OCI-LY7 (cell line): ENCODE results near the gene ACOXL.

Experiments used
- EZH2phosphoT487 ChIP-seq: fragments of 200-600 bp; sonication (generic); IDR thresholded peaks from 2 replicates; pipeline ENCODE4 v1.6.1; 2018; ENCODE audit warnings: low read depth, borderline replicate concordance, mild to moderate bottlenecking, mixed run types, antibody characterized with exemption, low read length, moderate library complexity, mixed read lengths
- TF ChIP-seq, protein P1 (sequence below): fragments of 200-600 bp; sonication (generic); conservative IDR thresholded peaks from 2 replicates; pipeline ENCODE4 v1.5.1; 2014; ENCODE audit warnings: mild to moderate bottlenecking, antibody characterized with exemption, low read length, moderate library complexity, mixed read lengths

DNA sequence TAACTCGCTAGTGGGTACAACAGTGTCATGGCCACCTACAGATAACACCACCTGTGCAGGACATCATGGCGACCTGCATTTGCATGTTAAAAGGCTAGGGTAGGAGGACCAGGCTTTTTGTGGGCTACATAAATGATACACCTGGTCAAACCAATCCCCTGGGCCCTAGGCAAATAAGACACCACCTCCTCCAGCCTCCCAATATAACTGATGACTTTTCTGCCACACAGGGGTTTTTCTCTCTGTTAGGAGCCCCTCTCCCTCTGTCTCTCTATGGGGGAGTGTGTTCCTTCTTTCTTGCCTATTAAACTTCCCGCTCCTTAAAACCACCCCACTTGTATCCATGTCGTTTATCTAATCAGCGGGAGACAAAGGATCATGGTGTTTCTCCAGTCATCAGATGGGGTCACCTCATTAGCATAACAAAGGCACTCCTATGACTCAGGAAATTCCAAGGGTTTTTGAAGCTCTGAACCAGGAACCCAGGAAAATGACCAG, 43.7 kb upstream of the ACOXL start:
- TF ChIP-seq, protein P1, sequence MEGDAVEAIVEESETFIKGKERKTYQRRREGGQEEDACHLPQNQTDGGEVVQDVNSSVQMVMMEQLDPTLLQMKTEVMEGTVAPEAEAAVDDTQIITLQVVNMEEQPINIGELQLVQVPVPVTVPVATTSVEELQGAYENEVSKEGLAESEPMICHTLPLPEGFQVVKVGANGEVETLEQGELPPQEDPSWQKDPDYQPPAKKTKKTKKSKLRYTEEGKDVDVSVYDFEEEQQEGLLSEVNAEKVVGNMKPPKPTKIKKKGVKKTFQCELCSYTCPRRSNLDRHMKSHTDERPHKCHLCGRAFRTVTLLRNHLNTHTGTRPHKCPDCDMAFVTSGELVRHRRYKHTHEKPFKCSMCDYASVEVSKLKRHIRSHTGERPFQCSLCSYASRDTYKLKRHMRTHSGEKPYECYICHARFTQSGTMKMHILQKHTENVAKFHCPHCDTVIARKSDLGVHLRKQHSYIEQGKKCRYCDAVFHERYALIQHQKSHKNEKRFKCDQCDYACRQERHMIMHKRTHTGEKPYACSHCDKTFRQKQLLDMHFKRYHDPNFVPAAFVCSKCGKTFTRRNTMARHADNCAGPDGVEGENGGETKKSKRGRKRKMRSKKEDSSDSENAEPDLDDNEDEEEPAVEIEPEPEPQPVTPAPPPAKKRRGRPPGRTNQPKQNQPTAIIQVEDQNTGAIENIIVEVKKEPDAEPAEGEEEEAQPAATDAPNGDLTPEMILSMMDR, result no peak
- TF ChIP-seq EZH2phosphoT487, result no peak
